C4-2B (cell line): Measurements from ENCODE around the gene ANKRD35.
A peak's percentile ranks its signal among the peaks of the same experiment; 100 is the strongest.

Experiments used
- ZFX ChIP-seq: fragments of 450-650 bp; IDR thresholded peaks from 2 replicates; pipeline ENCODE4 v1.6.1; 2017
- TF ChIP-seq, protein P1 (sequence below): fragments of 450-650 bp; conservative IDR thresholded peaks from 2 replicates; pipeline ENCODE4 v1.5.1; 2017; ENCODE audit warnings: mild to moderate bottlenecking

DNA sequence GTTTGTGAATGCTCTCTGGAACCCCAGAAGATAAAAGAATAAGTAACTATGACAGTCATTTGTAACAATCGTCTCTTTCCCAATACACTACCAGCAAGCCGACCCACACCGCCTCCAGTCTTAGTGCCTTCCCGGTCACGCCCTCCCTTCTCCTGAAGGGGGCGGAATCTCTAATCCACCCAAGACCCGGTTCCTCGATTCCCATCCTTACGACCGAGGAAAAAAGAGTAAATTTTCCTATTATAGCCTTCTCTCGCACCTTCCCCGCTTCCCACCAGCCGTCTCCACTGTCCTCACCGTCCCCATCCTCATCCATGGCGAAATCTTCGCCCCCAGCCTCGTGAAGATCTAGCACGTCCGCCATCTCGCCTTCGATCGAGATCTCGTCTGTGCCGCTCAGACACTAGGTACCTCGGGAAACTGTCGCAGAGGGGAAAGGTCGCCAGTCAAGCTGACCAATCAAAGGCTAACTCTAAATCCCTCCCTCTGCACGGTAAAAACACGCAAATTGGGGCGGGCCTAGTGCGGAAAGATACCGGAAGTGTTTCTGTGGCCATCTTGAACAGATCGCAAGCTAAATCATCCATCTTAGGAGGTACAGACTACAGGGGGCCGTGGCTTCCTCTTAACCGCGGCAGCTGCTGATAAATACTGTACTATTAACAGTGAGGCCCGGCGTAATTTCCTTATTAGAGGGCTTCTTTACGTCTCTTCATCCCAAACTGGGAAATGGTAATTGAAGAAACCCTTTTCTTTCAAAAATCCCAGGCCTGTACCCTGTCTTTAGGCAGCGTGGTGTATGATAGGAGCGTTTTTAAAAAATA is 41.6 kb upstream of the ANKRD35 start, which contains the start of gene RBM8A:
- TF ChIP-seq, protein P1, sequence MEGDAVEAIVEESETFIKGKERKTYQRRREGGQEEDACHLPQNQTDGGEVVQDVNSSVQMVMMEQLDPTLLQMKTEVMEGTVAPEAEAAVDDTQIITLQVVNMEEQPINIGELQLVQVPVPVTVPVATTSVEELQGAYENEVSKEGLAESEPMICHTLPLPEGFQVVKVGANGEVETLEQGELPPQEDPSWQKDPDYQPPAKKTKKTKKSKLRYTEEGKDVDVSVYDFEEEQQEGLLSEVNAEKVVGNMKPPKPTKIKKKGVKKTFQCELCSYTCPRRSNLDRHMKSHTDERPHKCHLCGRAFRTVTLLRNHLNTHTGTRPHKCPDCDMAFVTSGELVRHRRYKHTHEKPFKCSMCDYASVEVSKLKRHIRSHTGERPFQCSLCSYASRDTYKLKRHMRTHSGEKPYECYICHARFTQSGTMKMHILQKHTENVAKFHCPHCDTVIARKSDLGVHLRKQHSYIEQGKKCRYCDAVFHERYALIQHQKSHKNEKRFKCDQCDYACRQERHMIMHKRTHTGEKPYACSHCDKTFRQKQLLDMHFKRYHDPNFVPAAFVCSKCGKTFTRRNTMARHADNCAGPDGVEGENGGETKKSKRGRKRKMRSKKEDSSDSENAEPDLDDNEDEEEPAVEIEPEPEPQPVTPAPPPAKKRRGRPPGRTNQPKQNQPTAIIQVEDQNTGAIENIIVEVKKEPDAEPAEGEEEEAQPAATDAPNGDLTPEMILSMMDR, result peak; percentile 85
- TF ChIP-seq ZFX, result no peak
